ENCODE measurements around the gene BEAN1.

Gene BEAN1

GRCh38 chr16:66427036-66427860, at the start of gene BEAN1:
BEAN1 (plus strand) TSS chr16:66427295; CDS start chr16:66437677, 10,382 bp downstream.
- DNase-seq = no peak

- no peak for DNase-seq
These were observed 49.8 kb upstream of the BEAN1 start for GRCh38 chr16:66377324-66377723.

- no peak for DNase-seq
These were observed 48.1 kb upstream of the BEAN1 start for GRCh38 chr16:66378741-66379570.

GRCh38 chr16:66379571-66379941, 47.5 kb upstream of the BEAN1 start:
- no peak for DNase-seq

- no peak for DNase-seq
These were observed 46.7 kb upstream of the BEAN1 start for GRCh38 chr16:66380421-66380820.

- no peak for DNase-seq
These were observed 45.4 kb upstream of the BEAN1 start for GRCh38 chr16:66381585-66382170.

- no peak for DNase-seq
These were observed 44.7 kb upstream of the BEAN1 start for GRCh38 chr16:66382171-66382965.

- DNase-seq = peak; percentile 26
These were observed 44.2 kb upstream of the BEAN1 start for GRCh38 chr16:66382966-66383299.

GRCh38 chr16:66383551-66383950, 43.5 kb upstream of the BEAN1 start:
- DNase-seq = no peak

- no peak for DNase-seq
These were observed 41.7 kb upstream of the BEAN1 start for GRCh38 chr16:66385415-66385814.

- DNase-seq = no peak
These were observed 40.2 kb upstream of the BEAN1 start for GRCh38 chr16:66386629-66387622.

GRCh38 chr16:66387817-66388332, 39.2 kb upstream of the BEAN1 start:
- no peak for DNase-seq

- no peak for DNase-seq
These were observed 38.5 kb upstream of the BEAN1 start for GRCh38 chr16:66388350-66389139.

- DNase-seq = no peak
These were observed 37.6 kb upstream of the BEAN1 start for GRCh38 chr16:66389256-66390176.

- no peak for DNase-seq
These were observed 36.6 kb upstream of the BEAN1 start for GRCh38 chr16:66390346-66391108.

GRCh38 chr16:66391726-66392670, 35.1 kb upstream of the BEAN1 start:
- DNase-seq = no peak

GRCh38 chr16:66395806-66396555, 31.1 kb upstream of the BEAN1 start:
- no peak for DNase-seq
